ENCODE measurements around the gene ADAP1.

DNA sequence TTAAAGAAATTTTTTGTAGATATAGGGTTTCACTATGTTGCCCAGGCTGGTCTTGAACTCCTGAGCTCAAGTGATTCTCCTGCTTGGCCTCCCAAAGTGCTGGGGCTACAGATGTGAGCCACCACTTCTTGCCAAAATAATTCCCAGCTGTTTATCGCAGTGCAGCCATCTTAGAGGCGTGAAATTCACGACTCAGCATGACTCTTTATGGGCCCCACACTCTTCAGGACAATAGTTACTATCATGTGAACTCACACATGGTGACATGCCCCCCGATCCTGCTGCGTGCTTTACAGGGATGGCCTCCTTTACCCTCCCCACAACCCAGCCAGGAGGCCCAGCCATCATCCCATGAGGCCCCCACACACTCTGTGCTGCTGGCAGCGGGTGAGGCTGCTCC is 16.3 kb upstream of the ADAP1 start:
- TF ChIP-seq, protein P1, sequence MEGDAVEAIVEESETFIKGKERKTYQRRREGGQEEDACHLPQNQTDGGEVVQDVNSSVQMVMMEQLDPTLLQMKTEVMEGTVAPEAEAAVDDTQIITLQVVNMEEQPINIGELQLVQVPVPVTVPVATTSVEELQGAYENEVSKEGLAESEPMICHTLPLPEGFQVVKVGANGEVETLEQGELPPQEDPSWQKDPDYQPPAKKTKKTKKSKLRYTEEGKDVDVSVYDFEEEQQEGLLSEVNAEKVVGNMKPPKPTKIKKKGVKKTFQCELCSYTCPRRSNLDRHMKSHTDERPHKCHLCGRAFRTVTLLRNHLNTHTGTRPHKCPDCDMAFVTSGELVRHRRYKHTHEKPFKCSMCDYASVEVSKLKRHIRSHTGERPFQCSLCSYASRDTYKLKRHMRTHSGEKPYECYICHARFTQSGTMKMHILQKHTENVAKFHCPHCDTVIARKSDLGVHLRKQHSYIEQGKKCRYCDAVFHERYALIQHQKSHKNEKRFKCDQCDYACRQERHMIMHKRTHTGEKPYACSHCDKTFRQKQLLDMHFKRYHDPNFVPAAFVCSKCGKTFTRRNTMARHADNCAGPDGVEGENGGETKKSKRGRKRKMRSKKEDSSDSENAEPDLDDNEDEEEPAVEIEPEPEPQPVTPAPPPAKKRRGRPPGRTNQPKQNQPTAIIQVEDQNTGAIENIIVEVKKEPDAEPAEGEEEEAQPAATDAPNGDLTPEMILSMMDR (IDR thresholded peaks at IDR 0.05; ENCODE audit: low read length) = no peak
- no peak for TF ChIP-seq EZH2 (IDR thresholded peaks at IDR 0.05; ENCODE audit: borderline replicate concordance, low read length)
